Right lobe of liver (tissue), 4 donors: ENCODE results near the gene SSH2.

Experiments used
- POLR2A ChIP-seq: fragments of 450-650 bp; IDR thresholded peaks from one replicate; pipeline ENCODE4 v1.6.1; 2017; ENCODE audit warnings: antibody characterized with exemption, mild to moderate bottlenecking
- TF ChIP-seq, protein P1 (sequence below), 4 donors: fragments of 200-600 bp in 3 of 4; fragments of 450-650 bp in 1 of 4; IDR thresholded peaks; one replicate each; pipeline versions ENCODE4 v1.5.1 to v1.8.0; 2016 to 2022; ENCODE audit warnings: antibody characterized with exemption in 4 of 4, mild to moderate bottlenecking in 2 of 4
- donor health status: DM: no; HTN: no; CAD: no.
- donor health status: DM: no; HTN: no; CAD: no.
- donor health status: DM: no; HTN: yes; CAD: no.

DNA sequence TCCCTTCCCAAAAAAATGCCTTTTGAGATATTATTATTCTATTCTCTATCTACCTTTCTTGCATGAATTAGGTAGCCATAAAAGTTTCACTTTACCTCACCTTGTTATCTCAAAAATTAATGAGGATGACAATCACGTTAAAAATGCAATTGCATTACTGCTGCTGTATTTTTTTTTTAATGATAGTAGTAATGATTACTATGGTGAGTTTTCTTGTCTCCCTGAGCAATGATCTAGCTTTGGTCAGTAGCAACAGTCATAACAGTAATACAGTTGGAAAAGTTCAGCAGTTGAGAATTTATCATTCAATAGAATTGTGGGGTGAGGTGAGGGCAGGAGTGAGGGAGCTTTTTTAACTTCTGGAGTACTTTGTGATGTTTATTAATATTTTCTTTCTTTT, 11.3 kb upstream of the SSH2 start, which contains the start of gene EFCAB5:
- TF ChIP-seq, protein P1, sequence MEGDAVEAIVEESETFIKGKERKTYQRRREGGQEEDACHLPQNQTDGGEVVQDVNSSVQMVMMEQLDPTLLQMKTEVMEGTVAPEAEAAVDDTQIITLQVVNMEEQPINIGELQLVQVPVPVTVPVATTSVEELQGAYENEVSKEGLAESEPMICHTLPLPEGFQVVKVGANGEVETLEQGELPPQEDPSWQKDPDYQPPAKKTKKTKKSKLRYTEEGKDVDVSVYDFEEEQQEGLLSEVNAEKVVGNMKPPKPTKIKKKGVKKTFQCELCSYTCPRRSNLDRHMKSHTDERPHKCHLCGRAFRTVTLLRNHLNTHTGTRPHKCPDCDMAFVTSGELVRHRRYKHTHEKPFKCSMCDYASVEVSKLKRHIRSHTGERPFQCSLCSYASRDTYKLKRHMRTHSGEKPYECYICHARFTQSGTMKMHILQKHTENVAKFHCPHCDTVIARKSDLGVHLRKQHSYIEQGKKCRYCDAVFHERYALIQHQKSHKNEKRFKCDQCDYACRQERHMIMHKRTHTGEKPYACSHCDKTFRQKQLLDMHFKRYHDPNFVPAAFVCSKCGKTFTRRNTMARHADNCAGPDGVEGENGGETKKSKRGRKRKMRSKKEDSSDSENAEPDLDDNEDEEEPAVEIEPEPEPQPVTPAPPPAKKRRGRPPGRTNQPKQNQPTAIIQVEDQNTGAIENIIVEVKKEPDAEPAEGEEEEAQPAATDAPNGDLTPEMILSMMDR (IDR thresholded peaks at IDR 0.05), result no peak
- no peak for TF ChIP-seq POLR2A
